Measurements from ENCODE around the gene SECISBP2L.

Gene SECISBP2L

DNA sequence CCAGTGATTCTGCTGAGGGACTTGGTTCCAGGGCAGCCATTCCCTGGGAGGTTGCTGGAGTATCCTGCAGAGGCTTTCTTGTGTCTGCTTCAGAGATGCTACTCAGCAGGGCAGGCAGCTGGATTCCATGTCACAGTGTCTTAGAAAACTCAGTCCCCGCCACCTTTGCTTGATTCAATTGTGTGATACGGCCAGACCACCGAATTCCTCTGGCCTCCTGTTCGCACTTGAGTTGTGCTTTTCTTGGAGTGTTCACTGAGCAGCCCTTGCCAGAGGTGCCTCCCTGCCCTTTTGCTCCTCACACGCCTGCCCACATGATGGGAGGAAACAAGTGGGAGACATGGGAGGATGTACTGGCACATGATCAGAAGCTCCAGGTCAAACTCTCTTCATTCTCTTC, 62.9 kb downstream of the SECISBP2L start:
- TF ChIP-seq, protein P1, sequence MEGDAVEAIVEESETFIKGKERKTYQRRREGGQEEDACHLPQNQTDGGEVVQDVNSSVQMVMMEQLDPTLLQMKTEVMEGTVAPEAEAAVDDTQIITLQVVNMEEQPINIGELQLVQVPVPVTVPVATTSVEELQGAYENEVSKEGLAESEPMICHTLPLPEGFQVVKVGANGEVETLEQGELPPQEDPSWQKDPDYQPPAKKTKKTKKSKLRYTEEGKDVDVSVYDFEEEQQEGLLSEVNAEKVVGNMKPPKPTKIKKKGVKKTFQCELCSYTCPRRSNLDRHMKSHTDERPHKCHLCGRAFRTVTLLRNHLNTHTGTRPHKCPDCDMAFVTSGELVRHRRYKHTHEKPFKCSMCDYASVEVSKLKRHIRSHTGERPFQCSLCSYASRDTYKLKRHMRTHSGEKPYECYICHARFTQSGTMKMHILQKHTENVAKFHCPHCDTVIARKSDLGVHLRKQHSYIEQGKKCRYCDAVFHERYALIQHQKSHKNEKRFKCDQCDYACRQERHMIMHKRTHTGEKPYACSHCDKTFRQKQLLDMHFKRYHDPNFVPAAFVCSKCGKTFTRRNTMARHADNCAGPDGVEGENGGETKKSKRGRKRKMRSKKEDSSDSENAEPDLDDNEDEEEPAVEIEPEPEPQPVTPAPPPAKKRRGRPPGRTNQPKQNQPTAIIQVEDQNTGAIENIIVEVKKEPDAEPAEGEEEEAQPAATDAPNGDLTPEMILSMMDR (IDR thresholded peaks at IDR 0.05; ENCODE audit: control insufficient read depth, insufficient read depth, low read depth, low read length, missing control alignments) = no peak
- no peak overlapping the region for H3K4me3 ChIP-seq (ENCODE audit: control insufficient read depth, low read depth, low read length)
- DNase-seq (ENCODE audit: low read depth) = no peak

GRCh38 chr15:48981941-48982340, 64.3 kb downstream of the SECISBP2L start:
- TF ChIP-seq, protein P1 (IDR thresholded peaks at IDR 0.05; ENCODE audit: control insufficient read depth, insufficient read depth, low read depth, low read length, missing control alignments) = no peak
- no peak for DNase-seq (ENCODE audit: low read depth)
- H3K4me3 ChIP-seq (ENCODE audit: control insufficient read depth, low read depth, low read length) = no peak overlapping the region

DNA sequence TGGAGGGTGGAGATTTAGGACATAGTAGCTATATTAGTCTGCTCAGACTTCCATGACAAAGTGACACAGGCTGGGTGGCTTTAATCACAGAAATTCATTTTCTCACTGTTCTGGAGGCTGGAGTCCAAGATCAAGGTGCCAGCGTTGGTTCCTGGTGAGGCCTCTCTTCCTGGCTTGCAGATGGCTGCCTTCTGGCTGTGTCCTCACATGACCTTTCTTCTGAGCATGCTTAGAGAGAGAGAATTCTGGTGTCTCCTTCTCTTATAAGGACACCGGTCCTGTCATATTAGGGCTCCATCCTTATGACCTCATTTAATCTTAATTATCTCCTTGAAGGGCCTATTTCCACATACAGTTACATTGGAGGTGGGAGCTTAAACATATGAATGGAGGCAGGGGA, 67.6 kb downstream of the SECISBP2L start:
- DNase-seq (ENCODE audit: low read depth) = no peak
- TF ChIP-seq, protein P1 (IDR thresholded peaks at IDR 0.05; ENCODE audit: control insufficient read depth, insufficient read depth, low read depth, low read length, missing control alignments) = no peak
- no peak overlapping the region for H3K4me3 ChIP-seq (ENCODE audit: control insufficient read depth, low read depth, low read length)

GRCh38 chr15:48976444-48977088, 69.7 kb downstream of the SECISBP2L start:
- DNase-seq (ENCODE audit: low read depth) = no peak
- TF ChIP-seq, protein P1 (IDR thresholded peaks at IDR 0.05; ENCODE audit: control insufficient read depth, insufficient read depth, low read depth, low read length, missing control alignments) = no peak
- no peak overlapping the region for H3K4me3 ChIP-seq (ENCODE audit: control insufficient read depth, low read depth, low read length)

GRCh38 chr15:48975472-48976419, 70.5 kb downstream of the SECISBP2L start:
- no peak for DNase-seq (ENCODE audit: low read depth)
- TF ChIP-seq, protein P1 (IDR thresholded peaks at IDR 0.05; ENCODE audit: control insufficient read depth, insufficient read depth, low read depth, low read length, missing control alignments) = peak; percentile 65
- peak overlapping the region; percentile 50 for H3K4me3 ChIP-seq (ENCODE audit: control insufficient read depth, low read depth, low read length)

DNA sequence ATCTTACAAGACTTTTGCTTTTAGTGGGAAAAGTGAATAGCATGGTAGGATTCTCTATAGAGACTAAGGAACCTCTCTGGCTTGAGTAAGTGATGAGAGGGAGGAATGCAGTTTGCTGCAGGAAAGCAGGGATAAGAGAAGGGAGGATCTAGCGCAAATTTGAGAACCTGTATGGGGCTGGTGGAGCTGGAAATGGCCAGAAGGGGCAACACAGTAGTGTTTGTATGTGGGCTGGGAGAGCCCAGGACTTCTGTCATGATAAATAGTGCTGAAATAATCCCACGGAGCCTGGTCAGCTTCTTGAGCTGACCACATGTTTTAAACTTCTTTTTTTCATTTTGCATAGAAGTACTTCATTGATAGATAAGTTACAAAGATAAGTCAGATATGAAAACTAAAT, 71.4 kb downstream of the SECISBP2L start:
- DNase-seq (ENCODE audit: low read depth) = no peak
- H3K4me3 ChIP-seq (ENCODE audit: control insufficient read depth, low read depth, low read length) = no peak overlapping the region
- TF ChIP-seq, protein P1 (IDR thresholded peaks at IDR 0.05; ENCODE audit: control insufficient read depth, insufficient read depth, low read depth, low read length, missing control alignments) = no peak

Measured in AG09309 (cell line).